Activated CD8-positive, alpha-beta T cell treated with anti-CD3 and anti-CD28 coated beads for 36 hours (primary cell): Measurements from ENCODE around the gene WDR82. TPM values are rescaled to one million over a fixed set of nuclear protein-coding genes. Genes with fewer than 3 reads are reported as not detected.
A peak's percentile ranks its signal among the peaks of the same experiment; 100 is the strongest.

Experiments used
- ATAC-seq: fragments of 200-7000 bp; cut with Tn5 transposase; one replicate; pipeline ENCODE4 v1.10.0; 2021; ENCODE audit warnings: mild to moderate bottlenecking, moderate library complexity
- CTCF ChIA-PET: fragments of 350-600 bp; sonication (Branson Sonifier 250); formaldehyde crosslinking; loops from one replicate; lab custom pipeline; 2021; ENCODE audit warnings: antibody characterized with exemption; lab: Charles Lee
- POLR2A ChIA-PET: fragments of 350-600 bp; sonication (Branson Sonifier 250); formaldehyde crosslinking; loops from one replicate; lab custom pipeline; 2021; ENCODE audit warnings: antibody characterized with exemption; lab: Charles Lee
- DNase-seq: peaks from one replicate; pipeline ENCODE4 v3.0.0-alpha.2; 2020
- H3K27ac Mint-ChIP-seq: one replicate; pipeline ENCODE4 v1.8.0; 2021; ENCODE audit warnings: mild to moderate bottlenecking, mixed read lengths
- H3K27me3 Mint-ChIP-seq: one replicate; pipeline ENCODE4 v1.8.0; 2021; ENCODE audit warnings: mixed read lengths
- H3K36me3 Mint-ChIP-seq: one replicate; pipeline ENCODE4 v1.8.0; 2021; ENCODE audit warnings: low read depth, mixed read lengths
- H3K4me1 Mint-ChIP-seq: one replicate; pipeline ENCODE4 v1.8.0; 2021; ENCODE audit warnings: low read depth, mixed read lengths
- H3K4me3 Mint-ChIP-seq: one replicate; pipeline ENCODE4 v1.8.0; 2021; ENCODE audit warnings: mild to moderate bottlenecking, moderate library complexity, mixed read lengths
- H3K9me3 Mint-ChIP-seq: one replicate; pipeline ENCODE4 v1.8.0; 2021; ENCODE audit warnings: mixed read lengths
- intact Hi-C: fragments of 100-400 bp; cut with micrococcal nuclease; formaldehyde crosslinking; loops from one replicate; pipeline ENCODE4 v1.10.0; 2022
- total RNA-seq, 2 experiments: library from RNA; stranded (reverse); gene quantifications; one replicate each; pipeline ENCODE4 v1.2.3, GENCODE V29; 2021
- TF ChIP-seq, protein P1 (sequence below): fragments of 200-600 bp; IDR thresholded peaks from one replicate; pipeline ENCODE4 v1.8.0; 2022; ENCODE audit warnings: antibody characterized with exemption, mild to moderate bottlenecking

The WDR82 gene
- total RNA-seq, 2 experiments from 2014 or later = 103 to 105 TPM

DNA sequence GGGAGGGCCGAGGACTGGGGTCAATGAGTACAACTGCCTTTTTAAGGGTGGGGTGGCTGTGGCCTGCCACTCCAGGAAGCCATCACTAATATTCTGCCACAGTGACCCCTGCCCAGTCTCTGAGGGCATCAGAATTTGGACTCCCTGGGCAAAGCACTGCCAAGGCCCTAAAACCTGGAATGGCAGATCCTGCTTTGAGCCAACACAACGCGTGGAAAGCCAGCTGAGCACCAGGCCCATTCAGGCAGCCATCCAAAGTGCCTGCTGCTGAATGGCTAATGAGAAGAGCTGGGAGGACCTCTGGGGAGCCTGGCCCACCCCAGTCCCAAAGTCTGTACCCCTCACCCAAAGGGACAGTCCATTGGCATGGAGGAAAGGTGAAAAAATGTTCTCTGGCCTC, 44.5 kb downstream of the WDR82 start:
- Mint-ChIP-seq H3K27me3 (no peaks in the 10 kb centered on the region), H3K27ac (peak overlapping the region; percentile 79), H3K9me3 (no peaks in the 10 kb centered on the region), H3K36me3 (peaks cover 49% of the 10 kb centered on the region), H3K4me1 (peaks cover 61% of the 10 kb centered on the region), H3K4me3 (no peak overlapping the region)
- ATAC-seq = no peak
- TF ChIP-seq, protein P1, sequence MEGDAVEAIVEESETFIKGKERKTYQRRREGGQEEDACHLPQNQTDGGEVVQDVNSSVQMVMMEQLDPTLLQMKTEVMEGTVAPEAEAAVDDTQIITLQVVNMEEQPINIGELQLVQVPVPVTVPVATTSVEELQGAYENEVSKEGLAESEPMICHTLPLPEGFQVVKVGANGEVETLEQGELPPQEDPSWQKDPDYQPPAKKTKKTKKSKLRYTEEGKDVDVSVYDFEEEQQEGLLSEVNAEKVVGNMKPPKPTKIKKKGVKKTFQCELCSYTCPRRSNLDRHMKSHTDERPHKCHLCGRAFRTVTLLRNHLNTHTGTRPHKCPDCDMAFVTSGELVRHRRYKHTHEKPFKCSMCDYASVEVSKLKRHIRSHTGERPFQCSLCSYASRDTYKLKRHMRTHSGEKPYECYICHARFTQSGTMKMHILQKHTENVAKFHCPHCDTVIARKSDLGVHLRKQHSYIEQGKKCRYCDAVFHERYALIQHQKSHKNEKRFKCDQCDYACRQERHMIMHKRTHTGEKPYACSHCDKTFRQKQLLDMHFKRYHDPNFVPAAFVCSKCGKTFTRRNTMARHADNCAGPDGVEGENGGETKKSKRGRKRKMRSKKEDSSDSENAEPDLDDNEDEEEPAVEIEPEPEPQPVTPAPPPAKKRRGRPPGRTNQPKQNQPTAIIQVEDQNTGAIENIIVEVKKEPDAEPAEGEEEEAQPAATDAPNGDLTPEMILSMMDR = no peak
- ChIA-PET CTCF (interaction anchor here (0.9 to 10.8 kb wide), 7 partner anchors 13 to 105 kb away, joined by 3 to 198 read pairs (median 6); partner anchors contain the start of genes TLR9 and WDR82), POLR2A (interaction anchor here (5.9 to 33.3 kb wide), 3 partner anchors 10 to 44 kb away, joined by 38 to 949 read pairs (median 107); partner anchors contain the start of genes GLYCTK, PPM1M, TLR9 and WDR82)
- intact Hi-C loops = no loop called here
- DNase-seq = no peak

GRCh38 chr3:52233108-52233591, 45.3 kb downstream of the WDR82 start:
- ChIA-PET POLR2A (interaction anchor here (1.1 to 33.3 kb wide), 3 partner anchors 8 to 44 kb away, joined by 3 to 949 read pairs (median 4); partner anchors contain the start of genes GLYCTK and WDR82), CTCF (interaction anchor here (0.6 to 10.8 kb wide), 16 partner anchors 7 to 251 kb away, joined by 3 to 198 read pairs (median 12); partner anchors contain the start of genes GLYCTK, TLR9 and WDR82)
- intact Hi-C loops = no loop called here
- Mint-ChIP-seq H3K4me1 (peaks cover 59% of the 10 kb centered on the region), H3K9me3 (no peaks in the 10 kb centered on the region), H3K36me3 (peaks cover 44% of the 10 kb centered on the region), H3K27ac (peak overlapping the region; percentile 79), H3K27me3 (no peaks in the 10 kb centered on the region), H3K4me3 (no peak overlapping the region)
- no peak for ATAC-seq
- TF ChIP-seq, protein P1 = no peak
- DNase-seq = no peak

DNA sequence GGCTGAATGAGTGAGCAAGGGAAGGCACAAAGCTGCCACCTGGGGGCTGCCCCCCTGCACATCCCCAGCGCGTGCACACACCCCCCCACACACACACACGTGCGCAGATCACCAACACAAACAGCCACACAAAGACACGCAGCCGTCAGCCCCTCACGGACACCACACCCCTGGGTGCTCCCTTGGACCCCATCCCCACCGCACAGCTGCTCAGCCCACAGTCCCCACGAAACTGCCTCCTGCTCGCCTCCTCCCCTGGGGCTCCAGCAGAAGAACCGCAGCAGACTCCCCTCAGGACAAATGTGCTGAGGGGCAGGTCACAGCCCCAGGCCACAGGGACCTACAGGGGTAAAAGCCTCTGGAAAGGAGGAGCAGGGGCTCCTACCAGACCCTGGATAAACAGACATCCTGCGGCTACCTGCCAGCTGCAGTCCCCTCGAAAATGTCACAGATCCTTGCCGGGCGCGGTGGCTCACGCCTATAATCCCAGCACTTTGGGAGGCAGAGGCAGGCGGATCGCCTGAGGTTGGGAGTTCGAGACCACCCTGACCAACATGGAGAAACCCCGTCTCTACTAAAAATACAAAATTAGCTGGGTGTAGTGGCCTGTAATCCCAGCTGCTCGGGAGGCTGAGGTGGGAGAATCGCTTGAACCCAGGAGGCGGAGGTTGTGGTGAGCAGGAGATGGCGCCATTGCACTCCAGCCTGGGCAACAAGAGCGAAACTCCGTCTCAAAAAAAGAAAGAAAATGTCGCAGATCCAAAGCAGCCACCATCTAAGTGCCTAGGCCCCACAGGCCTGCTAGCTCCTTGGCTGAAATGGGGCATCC, 46.0 kb downstream of the WDR82 start:
- TF ChIP-seq, protein P1 = peak; percentile 24
- Mint-ChIP-seq H3K4me1 (peaks cover 62% of the 10 kb centered on the region), H3K4me3 (peak overlapping the region; percentile 8), H3K27ac (peak overlapping the region; percentile 79), H3K36me3 (peaks cover 44% of the 10 kb centered on the region), H3K9me3 (no peaks in the 10 kb centered on the region), H3K27me3 (no peaks in the 10 kb centered on the region)
- ChIA-PET POLR2A (interaction anchor here (1.1 to 33.3 kb wide), 6 partner anchors 9 to 107 kb away, joined by 3 to 949 read pairs (median 4); partner anchors contain the start of genes GLYCTK and WDR82), CTCF (interaction anchor here (0.6 to 10.8 kb wide), 30 partner anchors 8 to 251 kb away, joined by 3 to 198 read pairs (median 5); partner anchors contain the start of genes GLYCTK, TLR9 and WDR82)
- ATAC-seq (peak; percentile 21), DNase-seq (peak; percentile 62)
- intact Hi-C loops = no loop called here

- intact Hi-C loops = no loop called here
- peaks cover 62% of the 10 kb centered on the region for H3K4me1 Mint-ChIP-seq
- POLR2A ChIA-PET = interaction anchor here (0.8 to 33.3 kb wide), 14 partner anchors 9 to 120 kb away, joined by 3 to 949 read pairs (median 3); partner anchors contain the start of genes GLYCTK and WDR82
Observed at GRCh38 chr3:52231502-52232278, 46.8 kb downstream of the WDR82 start.

More at GRCh38 chr3:52231502-52232278, 46.8 kb downstream of the WDR82 start:
- TF ChIP-seq, protein P1 = peak; percentile 96
- no peak overlapping the region for H3K4me3 Mint-ChIP-seq
- peak; percentile 89 for DNase-seq
- H3K9me3 Mint-ChIP-seq = no peaks in the 10 kb centered on the region
- CTCF ChIA-PET = interaction anchor here (0.5 to 10.8 kb wide), 38 partner anchors 9 to 321 kb away, joined by 3 to 198 read pairs (median 4); partner anchors contain the start of genes GLYCTK, TLR9 and WDR82
- H3K27me3 Mint-ChIP-seq = no peaks in the 10 kb centered on the region
- H3K36me3 Mint-ChIP-seq = peaks cover 44% of the 10 kb centered on the region
- H3K27ac Mint-ChIP-seq = peak overlapping the region; percentile 82
- ATAC-seq = peak; percentile 82
